NCI-H446 treated with DMSO at 0.1 percent for 48 hours (cell line): ENCODE data around the gene AAR2.

ENCODE experiments used
- DNase-seq: peaks from one replicate; lab custom pipeline; 2025; lab: John Stamatoyannopoulos, UW

AAR2 gene

GRCh38 chr20:36235892-36236785 is at the start of gene AAR2:
AAR2 (plus strand) TSS chr20:36236478; CDS start chr20:36239869, 3,391 bp downstream.
- peak; percentile 38 for DNase-seq

- DNase-seq = no peak
These were observed 42.1 kb upstream of the AAR2 start for GRCh38 chr20:36193977-36194712.

GRCh38 chr20:36196676-36197075 is 39.6 kb upstream of the AAR2 start:
- DNase-seq = no peak

- DNase-seq = no peak
These were observed 39.0 kb upstream of the AAR2 start for GRCh38 chr20:36197271-36197670.

GRCh38 chr20:36199345-36200257 is 36.7 kb upstream of the AAR2 start:
- DNase-seq = peak; percentile 26

GRCh38 chr20:36200451-36200850 is 35.8 kb upstream of the AAR2 start:
- DNase-seq = no peak

- no peak for DNase-seq
These were observed 35.1 kb upstream of the AAR2 start for GRCh38 chr20:36201198-36201597.

- DNase-seq = no peak
These were observed 33.4 kb upstream of the AAR2 start for GRCh38 chr20:36202891-36203338.

- no peak for DNase-seq
These were observed 32.4 kb upstream of the AAR2 start for GRCh38 chr20:36203861-36204260.

- no peak for DNase-seq
These were observed 31.3 kb upstream of the AAR2 start for GRCh38 chr20:36205026-36205425.

- no peak for DNase-seq
These were observed 30.2 kb upstream of the AAR2 start for GRCh38 chr20:36206068-36206467.

GRCh38 chr20:36206641-36207040 is 29.6 kb upstream of the AAR2 start:
- no peak for DNase-seq

- no peak for DNase-seq
These were observed 28.7 kb upstream of the AAR2 start for GRCh38 chr20:36207602-36208001.

GRCh38 chr20:36208257-36208656 is 28.0 kb upstream of the AAR2 start:
- DNase-seq = no peak

GRCh38 chr20:36210436-36211021 is 25.7 kb upstream of the AAR2 start:
- no peak for DNase-seq

GRCh38 chr20:36213362-36213761 is 22.9 kb upstream of the AAR2 start:
- DNase-seq = no peak

GRCh38 chr20:36214684-36215256 is 21.5 kb upstream of the AAR2 start:
- DNase-seq = peak; percentile 0

GRCh38 chr20:36215778-36216177 is 20.5 kb upstream of the AAR2 start:
- DNase-seq = no peak

GRCh38 chr20:36216314-36217025 is 19.8 kb upstream of the AAR2 start:
- DNase-seq = no peak

GRCh38 chr20:36217226-36217625 is 19.1 kb upstream of the AAR2 start:
- DNase-seq = no peak
